Nephron (organoid): Measurements from ENCODE around the gene IBTK.
"Not testable (repeated sequence)": the region's sequence is repeated elsewhere in the genome, so short reads cannot be mapped to it uniquely, and the experiment has no call there.

Experiments used
- H3K27ac Mint-ChIP-seq, 3 experiments: 2 replicates each; pipeline ENCODE4 v1.8.0; 2020; ENCODE audit warnings: mixed read lengths in 3 of 3, mild to moderate bottlenecking in 2 of 3, moderate library complexity in 1 of 3
- H3K27me3 Mint-ChIP-seq: 2 replicates; pipeline ENCODE4 v1.8.0; 2021; ENCODE audit warnings: low read depth, mild to moderate bottlenecking, moderate library complexity, mixed read lengths
- H3K36me3 Mint-ChIP-seq: 2 replicates; pipeline ENCODE4 v1.8.0; 2020; ENCODE audit warnings: low read depth, mixed read lengths
- H3K4me1 Mint-ChIP-seq: 2 replicates; pipeline ENCODE4 v1.8.0; 2020; ENCODE audit warnings: mixed read lengths
- H3K4me3 Mint-ChIP-seq, 3 experiments: 2 replicates each; pipeline ENCODE4 v1.8.0; 2020; ENCODE audit warnings: mild to moderate bottlenecking in 3 of 3, mixed read lengths in 3 of 3, moderate library complexity in 2 of 3
- H3K9me3 Mint-ChIP-seq: 2 replicates; pipeline ENCODE4 v1.8.0; 2020; ENCODE audit warnings: mixed read lengths
- CTCF ChIP-seq, 3 experiments: fragments of 200-600 bp; sonication (generic); IDR thresholded peaks; one replicate each; pipeline ENCODE4 v1.5.0; 2021; ENCODE audit warnings: antibody characterized with exemption in 3 of 3; ENCODE audit not compliant: unreplicated experiment in 3 of 3

IBTK gene

GRCh38 chr6:82129797-82130196 lies 117.7 kb downstream of the IBTK start:
- H3K27me3 Mint-ChIP-seq = no peaks in the 10 kb centered on the region
- no peaks in the 10 kb centered on the region for H3K36me3 Mint-ChIP-seq
- no peaks in the 10 kb centered on the region for H3K4me1 Mint-ChIP-seq
- H3K9me3 Mint-ChIP-seq = peaks cover 12% of the 10 kb centered on the region
- H3K27ac Mint-ChIP-seq = no peak overlapping the region
- no peak overlapping the region for H3K4me3 Mint-ChIP-seq
- TF ChIP-seq CTCF (IDR thresholded peaks at IDR 0.05; ENCODE audit: unreplicated experiment in 3 of 3) = no peak

DNA sequence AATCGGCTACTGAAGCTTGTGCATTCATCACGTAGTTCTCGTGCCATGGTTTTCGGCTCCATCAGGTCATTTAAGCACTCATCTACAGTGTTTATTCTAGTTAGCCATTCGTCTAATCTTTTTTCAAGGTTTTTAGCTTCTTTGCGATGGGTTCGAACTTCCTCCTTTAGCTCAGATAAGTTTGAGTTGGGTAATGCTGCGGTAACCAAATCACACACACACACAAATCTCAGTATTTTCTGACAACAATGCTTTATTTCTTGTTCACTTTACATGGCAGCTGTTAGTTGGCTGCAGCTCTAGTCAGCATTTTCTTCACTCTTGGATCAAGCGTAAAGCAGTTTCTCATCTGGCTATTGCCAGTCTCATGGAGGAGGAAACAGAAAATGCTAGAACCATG lies 118.6 kb downstream of the IBTK start:
- not testable (repeated sequence) for H3K4me1 Mint-ChIP-seq, H3K27ac Mint-ChIP-seq, H3K27me3 Mint-ChIP-seq, H3K36me3 Mint-ChIP-seq, H3K4me3 Mint-ChIP-seq
- peaks cover 12% of the 10 kb centered on the region for H3K9me3 Mint-ChIP-seq

DNA sequence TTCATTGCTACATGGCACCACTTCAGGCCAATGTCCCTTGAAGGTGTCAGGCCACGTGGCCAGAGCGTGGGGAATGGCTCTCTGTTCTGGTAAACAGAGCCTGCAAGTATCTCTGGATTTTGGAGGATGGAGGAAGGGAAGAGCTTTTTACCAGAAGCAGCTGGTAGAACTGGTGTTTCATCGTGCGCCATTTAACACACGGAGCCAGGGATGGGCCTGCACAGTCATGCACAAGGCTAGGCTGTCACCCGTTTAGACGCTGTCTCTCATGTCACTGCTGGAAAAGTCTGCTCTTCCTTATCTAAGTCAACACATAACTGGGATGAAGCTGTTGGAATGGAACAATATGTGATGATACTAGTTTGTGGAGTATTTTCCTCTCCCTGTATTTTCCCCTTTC lies 123.9 kb downstream of the IBTK start:
- Mint-ChIP-seq H3K27me3 (no peaks in the 10 kb centered on the region), H3K27ac (peak overlapping the region in 1 of 3 experiments; percentile 28), H3K9me3 (peaks cover 5% of the 10 kb centered on the region), H3K36me3 (no peaks in the 10 kb centered on the region), H3K4me3 (no peak overlapping the region), H3K4me1 (peaks cover 9% of the 10 kb centered on the region)
- no peak for TF ChIP-seq CTCF (IDR thresholded peaks at IDR 0.05; ENCODE audit: unreplicated experiment in 3 of 3)
